Measurements from ENCODE around the gene BUD23.

Gene BUD23

GRCh38 chr7:73730485-73730884 is 47.1 kb downstream of the BUD23 start:
- TF ChIP-seq CTCF (IDR thresholded peaks at IDR 0.05) = no peak
- H3K36me3 ChIP-seq (ENCODE audit: control insufficient read depth, insufficient read depth, low read length) = no peaks in the 10 kb centered on the region
- H3K27me3 ChIP-seq (ENCODE audit: control insufficient read depth, insufficient read depth, low read length) = no peaks in the 10 kb centered on the region
- no peak overlapping the region for H3K27ac ChIP-seq
- no peaks in the 10 kb centered on the region for H3K79me2 ChIP-seq
- H2AFZ ChIP-seq = no peak overlapping the region
- H3K9me3 ChIP-seq (ENCODE audit: control insufficient read depth, low read length) = no peaks in the 10 kb centered on the region
- H3K4me1 ChIP-seq = no peaks in the 10 kb centered on the region
- H3K9ac ChIP-seq = no peak overlapping the region
- H3K4me3 ChIP-seq (ENCODE audit: low read depth, low read length) = no peak overlapping the region
- H3K4me2 ChIP-seq (ENCODE audit: low read length) = no peak overlapping the region

- Histone ChIP-seq H3K4me1 (peaks cover 2% of the 10 kb centered on the region), H3K27me3 (ENCODE audit: control insufficient read depth, insufficient read depth, low read length) (no peaks in the 10 kb centered on the region), H3K4me2 (ENCODE audit: low read length) (no peak overlapping the region), H3K79me2 (no peaks in the 10 kb centered on the region), H3K9me3 (ENCODE audit: control insufficient read depth, low read length) (no peaks in the 10 kb centered on the region), H3K9ac (no peak overlapping the region), H3K4me3 (ENCODE audit: low read depth, low read length) (no peak overlapping the region), H2AFZ (no peak overlapping the region), H3K36me3 (ENCODE audit: control insufficient read depth, insufficient read depth, low read length) (no peaks in the 10 kb centered on the region), H3K27ac (no peak overlapping the region)
- TF ChIP-seq CTCF (IDR thresholded peaks at IDR 0.05) = no peak
These were observed 49.0 kb downstream of the BUD23 start for GRCh38 chr7:73732397-73732796.

- TF ChIP-seq CTCF (IDR thresholded peaks at IDR 0.05) = peak; percentile 85
- H3K9me3 ChIP-seq (ENCODE audit: control insufficient read depth, low read length) = no peaks in the 10 kb centered on the region
- H3K4me2 ChIP-seq (ENCODE audit: low read length) = no peak overlapping the region
- peak overlapping the region; percentile 31 for H2AFZ ChIP-seq
- no peaks in the 10 kb centered on the region for H3K36me3 ChIP-seq (ENCODE audit: control insufficient read depth, insufficient read depth, low read length)
- H3K79me2 ChIP-seq = no peaks in the 10 kb centered on the region
- H3K9ac ChIP-seq = no peak overlapping the region
- H3K27me3 ChIP-seq (ENCODE audit: control insufficient read depth, insufficient read depth, low read length) = no peaks in the 10 kb centered on the region
- H3K4me1 ChIP-seq = peaks cover 7% of the 10 kb centered on the region
- H3K4me3 ChIP-seq (ENCODE audit: low read depth, low read length) = no peak overlapping the region
- H3K27ac ChIP-seq = peak overlapping the region; percentile 30
These were observed 51.5 kb downstream of the BUD23 start for GRCh38 chr7:73734619-73735527.

GRCh38 chr7:73735528-73735905 is 52.1 kb downstream of the BUD23 start:
- Histone ChIP-seq H3K9me3 (ENCODE audit: control insufficient read depth, low read length) (no peaks in the 10 kb centered on the region), H3K4me3 (ENCODE audit: low read depth, low read length) (no peak overlapping the region), H3K4me1 (peaks cover 7% of the 10 kb centered on the region), H2AFZ (no peak overlapping the region), H3K4me2 (ENCODE audit: low read length) (no peak overlapping the region), H3K36me3 (ENCODE audit: control insufficient read depth, insufficient read depth, low read length) (no peaks in the 10 kb centered on the region), H3K79me2 (no peaks in the 10 kb centered on the region), H3K9ac (no peak overlapping the region), H3K27me3 (ENCODE audit: control insufficient read depth, insufficient read depth, low read length) (no peaks in the 10 kb centered on the region), H3K27ac (no peak overlapping the region)
- no peak for TF ChIP-seq CTCF (IDR thresholded peaks at IDR 0.05)

GRCh38 chr7:73736885-73737284 is 53.5 kb downstream of the BUD23 start:
- H3K27me3 ChIP-seq (ENCODE audit: control insufficient read depth, insufficient read depth, low read length) = no peaks in the 10 kb centered on the region
- H3K36me3 ChIP-seq (ENCODE audit: control insufficient read depth, insufficient read depth, low read length) = no peaks in the 10 kb centered on the region
- no peak overlapping the region for H3K9ac ChIP-seq
- H3K4me2 ChIP-seq (ENCODE audit: low read length) = no peak overlapping the region
- H3K4me3 ChIP-seq (ENCODE audit: low read depth, low read length) = no peak overlapping the region
- H3K79me2 ChIP-seq = no peaks in the 10 kb centered on the region
- H3K27ac ChIP-seq = no peak overlapping the region
- no peak for TF ChIP-seq CTCF (IDR thresholded peaks at IDR 0.05)
- H3K9me3 ChIP-seq (ENCODE audit: control insufficient read depth, low read length) = no peaks in the 10 kb centered on the region
- H2AFZ ChIP-seq = no peak overlapping the region
- H3K4me1 ChIP-seq = peaks cover 13% of the 10 kb centered on the region

Measured in parathyroid adenoma (tissue), 2 donors.